Small intestine (tissue), 7 donors: Measurements from ENCODE around the gene MCTP1. TPM values are rescaled to one million over a fixed set of nuclear protein-coding genes. Genes with fewer than 3 reads are reported as not detected.

Experiments used
- DNase-seq, 2 donors: peaks; one replicate each; pipeline versions ENCODE4 v3.0.0 to v3.0.0-alpha.2; 2013
- FAIRE-seq: peaks from 2 replicates; lab custom pipeline; 2012; peaks lifted over from hg19 to GRCh38; lab: Jason Lieb, UNC
- H3K27ac ChIP-seq, 3 donors: one replicate each; pipeline ENCODE4 v1.5.1; 2013; ENCODE audit warnings: low read length in 2 of 3, mild to moderate bottlenecking in 2 of 3, control low read depth in 1 of 3, inconsistent platforms in 1 of 3, low read depth in 1 of 3, moderate library complexity in 1 of 3
- H3K27me3 ChIP-seq, 3 donors: one replicate each; pipeline ENCODE4 v1.6.1; 2013; ENCODE audit warnings: low read length in 3 of 3, inconsistent platforms in 1 of 3; ENCODE audit not compliant: control insufficient read depth in 3 of 3, insufficient read depth in 3 of 3
- H3K36me3 ChIP-seq, 3 donors: one replicate each; pipeline ENCODE4 v1.6.1; 2013; ENCODE audit warnings: low read length in 3 of 3, inconsistent platforms in 1 of 3, low read depth in 1 of 3, mild to moderate bottlenecking in 1 of 3, moderate library complexity in 1 of 3; ENCODE audit not compliant: control insufficient read depth in 3 of 3, insufficient read depth in 2 of 3
- H3K4me1 ChIP-seq, 3 donors: one replicate each; pipeline ENCODE4 v1.6.1; 2013; ENCODE audit warnings: low read length in 2 of 3, inconsistent platforms in 1 of 3, low read depth in 1 of 3, mild to moderate bottlenecking in 1 of 3, moderate library complexity in 1 of 3; ENCODE audit not compliant: control insufficient read depth in 3 of 3, insufficient read depth in 2 of 3
- H3K4me3 ChIP-seq, 3 donors: one replicate each; pipeline ENCODE4 v1.5.1; 2013; ENCODE audit warnings: low read length in 3 of 3, control low read depth in 1 of 3, inconsistent platforms in 1 of 3, low read depth in 1 of 3, mild to moderate bottlenecking in 1 of 3, moderate library complexity in 1 of 3
- H3K9me3 ChIP-seq, 2 donors: one replicate each; pipeline ENCODE4 v1.6.1; 2013; ENCODE audit warnings: low read depth in 1 of 2, low read length in 1 of 2; ENCODE audit not compliant: control insufficient read depth in 2 of 2, insufficient read depth in 1 of 2
- WGBS, 3 donors: extraction: QIAGEN DNeasy Blood & Tissue Kit; methylation state at CpG; one replicate each; pipeline ENCODE4 v1.1.7; 2013; 5-methylcytosine and 5-hydroxymethylcytosine counted together
- polyA plus RNA-seq, 4 donors: library from polyadenylated mRNA; stranded (reverse) in 3 of 4; unstranded in 1 of 4; fragments of 200-250 nt in 3 of 4; fragments of 120-200 nt in 1 of 4; gene quantifications; one replicate each; pipeline versions ENCODE4 v1.2.1 to v1.2.3, GENCODE V29; 2013
- donor health status: healthy with polysubstance abuse.
- donor health status: control.
- donor health status: control.
- donor health status: Bipolar disorder and iron deficiency.
- donor health status: healthy.

Gene MCTP1
- polyA plus RNA-seq, 4 donors, result 0.22 to 6.1 (median 2.3) TPM

- DNase-seq, result no peak
- FAIRE-seq, result no peak
Measured at GRCh38 chr5:94945656-94946055, 339.2 kb downstream of the MCTP1 start.

GRCh38 chr5:94944160-94944559 lies 340.7 kb downstream of the MCTP1 start:
- FAIRE-seq (no peak), DNase-seq (no peak)
- no peaks in the 10 kb centered on the region for H3K27me3 ChIP-seq

More at GRCh38 chr5:94945656-94946055, 339.2 kb downstream of the MCTP1 start:
- H3K27me3 ChIP-seq, result no peaks in the 10 kb centered on the region
- WGBS, 3 donors, result 55 to 67% (median 66%) methylated on average over 2 of the region's 2 CpGs
- H3K36me3 ChIP-seq, result no peaks in the 10 kb centered on the region
- H3K27ac ChIP-seq, result no peak overlapping the region
- no peak overlapping the region for H3K4me3 ChIP-seq
- no peaks in the 10 kb centered on the region for H3K9me3 ChIP-seq
- H3K4me1 ChIP-seq, result no peaks in the 10 kb centered on the region

DNA sequence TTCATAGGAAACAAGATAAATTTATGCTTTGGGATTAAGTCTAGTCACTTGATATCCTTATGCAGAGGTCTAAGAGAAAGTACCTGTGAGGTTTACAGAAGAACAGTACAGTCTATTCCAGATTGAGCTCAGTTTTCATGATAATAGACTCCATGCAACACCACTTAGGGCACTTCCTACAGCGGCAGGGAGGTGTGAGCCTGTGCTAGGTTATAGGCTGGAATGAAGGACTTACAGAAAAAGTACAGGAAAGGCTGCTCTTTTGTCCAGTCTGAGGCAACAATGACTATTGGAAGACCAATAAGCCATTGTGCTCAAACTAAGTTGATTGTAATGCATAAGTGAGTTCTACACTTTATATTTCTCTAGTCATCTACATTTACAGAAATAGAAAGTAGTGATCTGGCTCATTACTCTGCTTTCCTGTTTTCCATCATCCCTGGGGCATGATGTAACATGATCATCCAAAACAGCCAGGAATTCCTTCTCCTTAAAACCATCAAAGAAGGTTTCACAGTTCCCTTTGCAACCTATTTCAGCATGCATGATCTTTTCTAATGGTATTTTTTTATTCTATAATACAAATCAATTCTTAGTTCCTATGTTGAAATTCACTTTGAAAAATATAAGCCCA lies 343.7 kb downstream of the MCTP1 start:
- Histone ChIP-seq H3K4me1 (no peaks in the 10 kb centered on the region), H3K4me3 (no peak overlapping the region), H3K27me3 (no peaks in the 10 kb centered on the region), H3K27ac (no peak overlapping the region), H3K36me3 (no peaks in the 10 kb centered on the region), H3K9me3 (no peaks in the 10 kb centered on the region)
- FAIRE-seq (no peak), DNase-seq (no peak)
- 60 to 74% (median 67%) methylated on average over 1 of the region's 1 CpG for WGBS, 3 donors

More at GRCh38 chr5:94944160-94944559, 340.7 kb downstream of the MCTP1 start:
- Histone ChIP-seq H3K27ac (no peak overlapping the region), H3K9me3 (no peaks in the 10 kb centered on the region), H3K36me3 (no peaks in the 10 kb centered on the region), H3K4me3 (no peak overlapping the region), H3K4me1 (no peaks in the 10 kb centered on the region)

GRCh38 chr5:94932259-94932658 lies 352.6 kb downstream of the MCTP1 start:
- Histone ChIP-seq H3K4me3 (no peak overlapping the region), H3K36me3 (no peaks in the 10 kb centered on the region), H3K9me3 (no peaks in the 10 kb centered on the region), H3K4me1 (no peaks in the 10 kb centered on the region), H3K27me3 (no peaks in the 10 kb centered on the region), H3K27ac (no peak overlapping the region)
- FAIRE-seq, result no peak
- 16 to 55% (median 32%) methylated on average over 2 of the region's 2 CpGs for WGBS, 3 donors
- DNase-seq, result no peak

DNA sequence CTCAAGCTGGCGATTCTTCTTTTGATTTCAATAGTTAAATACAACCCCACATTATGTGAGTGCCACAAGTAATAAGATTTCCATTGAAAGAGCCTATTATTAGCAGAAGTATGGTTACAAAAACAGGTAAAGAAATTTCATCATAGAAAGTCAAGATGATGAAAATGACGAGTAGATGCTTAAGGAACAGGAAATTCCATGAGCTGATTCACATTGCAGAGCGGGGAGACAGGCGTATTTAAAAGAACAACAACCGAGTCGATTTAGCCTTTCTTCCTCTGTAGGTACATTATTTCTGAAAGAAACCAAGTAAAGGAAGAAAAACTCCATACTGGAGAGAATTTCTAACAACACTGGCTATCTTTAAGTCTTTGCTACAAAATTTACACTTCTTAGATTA lies 356.0 kb downstream of the MCTP1 start:
- H3K27me3 ChIP-seq, result no peaks in the 10 kb centered on the region
- 81 to 83% (median 81%) methylated on average over 6 of the region's 6 CpGs for WGBS, 3 donors
- no peaks in the 10 kb centered on the region for H3K4me1 ChIP-seq
- FAIRE-seq, result no peak
- no peaks in the 10 kb centered on the region for H3K9me3 ChIP-seq
- no peak overlapping the region for H3K27ac ChIP-seq
- no peak for DNase-seq
- no peak overlapping the region for H3K4me3 ChIP-seq
- H3K36me3 ChIP-seq, result no peaks in the 10 kb centered on the region

- Histone ChIP-seq H3K36me3 (no peaks in the 10 kb centered on the region), H3K9me3 (no peaks in the 10 kb centered on the region), H3K4me3 (no peak overlapping the region), H3K27me3 (no peaks in the 10 kb centered on the region), H3K4me1 (no peaks in the 10 kb centered on the region), H3K27ac (no peak overlapping the region)
- DNase-seq (no peak), FAIRE-seq (no peak)
- WGBS, 3 donors, result 91 to 92% (median 92%) methylated on average over 14 of the region's 14 CpGs
Measured at GRCh38 chr5:94920570-94920969, 364.3 kb downstream of the MCTP1 start.

- Histone ChIP-seq H3K4me3 (no peak overlapping the region), H3K27me3 (no peaks in the 10 kb centered on the region), H3K27ac (no peak overlapping the region), H3K4me1 (no peaks in the 10 kb centered on the region), H3K9me3 (no peaks in the 10 kb centered on the region), H3K36me3 (no peaks in the 10 kb centered on the region)
- 79 to 97% (median 92%) methylated on average over 2 of the region's 2 CpGs for WGBS, 3 donors
- FAIRE-seq (no peak), DNase-seq (no peak)
Measured at GRCh38 chr5:94916619-94917018, 368.3 kb downstream of the MCTP1 start.

GRCh38 chr5:94911276-94911675 lies 373.6 kb downstream of the MCTP1 start:
- FAIRE-seq (no peak), DNase-seq (no peak)
- H3K27me3 ChIP-seq, result no peaks in the 10 kb centered on the region
- no peaks in the 10 kb centered on the region for H3K9me3 ChIP-seq
- WGBS, 3 donors, result 62 to 79% (median 73%) methylated on average over 3 of the region's 3 CpGs
- H3K36me3 ChIP-seq, result no peaks in the 10 kb centered on the region
- no peak overlapping the region for H3K27ac ChIP-seq
- H3K4me1 ChIP-seq, result no peaks in the 10 kb centered on the region
- H3K4me3 ChIP-seq, result no peak overlapping the region

- Histone ChIP-seq H3K4me1 (no peaks in the 10 kb centered on the region), H3K36me3 (no peaks in the 10 kb centered on the region), H3K9me3 (no peaks in the 10 kb centered on the region), H3K4me3 (no peak overlapping the region), H3K27me3 (no peaks in the 10 kb centered on the region), H3K27ac (no peak overlapping the region)
- no peak for FAIRE-seq
- no peak for DNase-seq
Measured at GRCh38 chr5:94910721-94911120, 374.2 kb downstream of the MCTP1 start.
